Transverse colon (tissue), 4 donors: ENCODE data around the gene STAT2. TPM values are rescaled to one million over a fixed set of nuclear protein-coding genes. Genes with fewer than 3 reads are reported as not detected.
"Not testable (repeated sequence)": the region's sequence is repeated elsewhere in the genome, so short reads cannot be mapped to it uniquely, and the experiment has no call there.

Experiments used
- DNase-seq: peaks from one replicate; pipeline ENCODE4 v3.0.0-alpha.2; 2019
- H3K27ac ChIP-seq, 4 donors: fragments of 200-600 bp; sonication (generic); 2 replicates each; pipeline ENCODE4 v1.5.1; 2016 to 2018; ENCODE audit warnings: inconsistent platforms in 4 of 4
- H3K27me3 ChIP-seq: fragments of 200-600 bp; sonication (generic); 2 replicates; pipeline ENCODE4 v1.5.1; 2017; ENCODE audit warnings: inconsistent platforms
- H3K36me3 ChIP-seq, 4 donors: fragments of 200-600 bp; sonication (generic); 2 replicates each; pipeline ENCODE4 v1.5.1; 2017 to 2019; ENCODE audit warnings: inconsistent platforms in 4 of 4
- H3K4me1 ChIP-seq, 4 donors: fragments of 200-600 bp; sonication (generic); 2 replicates each; pipeline ENCODE4 v1.5.1; 2017 to 2020; ENCODE audit warnings: inconsistent platforms in 4 of 4
- H3K4me3 ChIP-seq, 4 donors: fragments of 200-600 bp; sonication (generic); 1 replicate in 1 of 4; 2 replicates in 3 of 4; pipeline versions ENCODE4 v1.5.1 to v1.6.1; 2017 to 2019; ENCODE audit warnings: inconsistent platforms in 4 of 4
- H3K9me3 ChIP-seq, 2 donors: fragments of 200-600 bp; sonication (generic); 2 replicates each; pipeline ENCODE4 v1.5.1; 2017 to 2019; ENCODE audit warnings: inconsistent platforms in 2 of 2
- CTCF ChIP-seq, 5 experiments: fragments of 200-600 bp in 3 of 5; fragments of 450-650 bp in 2 of 5; sonication (generic) in 3 of 5; IDR thresholded peaks; 1 replicate in 2 of 5; 2 replicates in 3 of 5; pipeline ENCODE4 v1.5.1; 2016 to 2017; ENCODE audit warnings: antibody characterized with exemption in 5 of 5, inconsistent platforms in 3 of 5, mild to moderate bottlenecking in 2 of 5, moderate library complexity in 1 of 5
- EP300 ChIP-seq: sonication (generic); formaldehyde crosslinking; IDR thresholded peaks from one replicate; pipeline ENCODE4 v1.6.1; 2017; ENCODE audit warnings: antibody characterized with exemption, low read depth
- POLR2A ChIP-seq: fragments of 450-650 bp; IDR thresholded peaks from one replicate; pipeline ENCODE4 v1.6.1; 2016; ENCODE audit warnings: antibody characterized with exemption, mild to moderate bottlenecking, moderate library complexity
- POLR2AphosphoS5 ChIP-seq, 3 donors: sonication (generic); formaldehyde crosslinking; IDR thresholded peaks; one replicate each; pipeline ENCODE4 v1.6.1; 2016; ENCODE audit warnings: antibody characterized with exemption in 3 of 3
- WGBS, 2 donors: methylation state at CpG; one replicate each; pipeline ENCODE4 v1.1.5; 2018; ENCODE audit warnings: low coverage in 1 of 2; 5-methylcytosine and 5-hydroxymethylcytosine counted together
- in situ Hi-C, 4 donors: fragments of 200-750 bp; cut with MboI; loops; one replicate each; pipeline versions ENCODE4 v1.15.0 to v1.15.1; 2017; ENCODE audit warnings: low sequenced_read_pairs in 3 of 4, low pct_ligation_motif_present in 1 of 4, low pct_unique_long_range_greater_than_20kb in 1 of 4
- intact Hi-C: fragments of 100-400 bp; cut with DNase I; formaldehyde crosslinking; loops from one replicate; pipeline ENCODE4 v1.15.1; 2023; ENCODE audit warnings: low total_unique reads
- total RNA-seq, 4 donors: library from RNA; depleted of rRNA; stranded (reverse); fragments of >200 nt; gene quantifications; one replicate each; pipeline ENCODE4 v1.1.0, GENCODE V29; 2016

STAT2 gene
- 100 to 1,000 TPM in 3 of 4 donors, 10 to 100 TPM in 1; 85.6 to 192 (median 115) TPM for total RNA-seq

GRCh38 chr12:56359851-56360767 is at the start of gene STAT2:
TSS of gene STAT2 (minus strand) at chr12:56360107. CDS start at chr12:56356571, 3,536 bp downstream.
- Histone ChIP-seq H3K36me3 (peaks cover 0 to 12% (median 3%) of the 10 kb centered on the region in 4 donors), H3K27me3 (no peaks in the 10 kb centered on the region), H3K4me1 (peaks cover 8 to 23% (median 12%) of the 10 kb centered on the region in 4 donors), H3K4me3 (peak within 1 kb of the TSS; percentile 47 to 98 (median 60)), H3K9me3 (no peaks in the 10 kb centered on the region), H3K27ac (peak within 1 kb of the TSS; percentile 89 to 96 (median 92))
- TF ChIP-seq EP300, result peak; percentile 53
- TF ChIP-seq POLR2AphosphoS5 (IDR thresholded peaks at IDR 0.05), result peak; percentile 84 to 86 (median 85)
- TF ChIP-seq POLR2A, result peak; percentile 89
- no peak for TF ChIP-seq CTCF (IDR thresholded peaks at IDR 0.05)
- WGBS, 2 donors, result 0% methylated on average over 54 of the region's 54 CpGs; no CpG with 5 or more reads in 1 of the 2 donors
- DNase-seq, result peak; percentile 99
- intact Hi-C loops, result no loop called here
- in situ Hi-C loops, result no loop called here

GRCh38 chr12:56408799-56409417 is 49.0 kb upstream of the STAT2 start:
- no peak overlapping the region for H3K4me3 ChIP-seq
- 79 to 92% methylated on average over 2 to 5 of the region's 5 CpGs for WGBS, 2 donors
- no peak for DNase-seq
- H3K27me3 ChIP-seq, result no peaks in the 10 kb centered on the region
- H3K9me3 ChIP-seq, result no peaks in the 10 kb centered on the region
- in situ Hi-C loops, result no loop called here
- no peaks in the 10 kb centered on the region for H3K4me1 ChIP-seq
- no peak for TF ChIP-seq EP300
- no peak for TF ChIP-seq POLR2A
- TF ChIP-seq CTCF (IDR thresholded peaks at IDR 0.05), result no peak
- no peak for TF ChIP-seq POLR2AphosphoS5 (IDR thresholded peaks at IDR 0.05)
- H3K27ac ChIP-seq, result no peak overlapping the region
- no peaks in the 10 kb centered on the region for H3K36me3 ChIP-seq
- intact Hi-C loops, result no loop called here

GRCh38 chr12:56404227-56404626 is 44.3 kb upstream of the STAT2 start:
- H3K4me3 ChIP-seq, H3K4me1 ChIP-seq, H3K27ac ChIP-seq, H3K27me3 ChIP-seq, H3K9me3 ChIP-seq, in situ Hi-C loops, H3K36me3 ChIP-seq, DNase-seq, intact Hi-C loops: not testable (repeated sequence)
- WGBS, 2 donors, result 81 to 89% methylated on average over 3 of the region's 3 CpGs

- H3K36me3 ChIP-seq, H3K27ac ChIP-seq, intact Hi-C loops, in situ Hi-C loops, H3K4me3 ChIP-seq, H3K9me3 ChIP-seq, H3K4me1 ChIP-seq, DNase-seq, H3K27me3 ChIP-seq: not testable (repeated sequence)
Measured at GRCh38 chr12:56401612-56402011, 41.7 kb upstream of the STAT2 start.

GRCh38 chr12:56401125-56401524 is 41.2 kb upstream of the STAT2 start:
- WGBS, 2 donors, result 97% methylated on average over 1 of the region's 3 CpGs; no CpG with 5 or more reads in 1 of the 2 donors
- H3K27ac ChIP-seq, intact Hi-C loops, H3K9me3 ChIP-seq, H3K27me3 ChIP-seq, in situ Hi-C loops, H3K4me3 ChIP-seq, H3K4me1 ChIP-seq, DNase-seq, H3K36me3 ChIP-seq: not testable (repeated sequence)

- H3K4me1 ChIP-seq, in situ Hi-C loops, DNase-seq, H3K27ac ChIP-seq, H3K27me3 ChIP-seq, intact Hi-C loops, H3K9me3 ChIP-seq, H3K4me3 ChIP-seq, H3K36me3 ChIP-seq: not testable (repeated sequence)
- 88 to 100% methylated on average over 2 to 3 of the region's 3 CpGs for WGBS, 2 donors
Measured at GRCh38 chr12:56399466-56399865, 39.6 kb upstream of the STAT2 start.
